ENCODE results near the gene ADAM10. TPM values are rescaled to one million over a fixed set of nuclear protein-coding genes. Genes with fewer than 3 reads are reported as not detected.

Gene ADAM10
- total RNA-seq, 1 experiment from 2014 or later: 239 TPM

GRCh38 chr15:58554758-58555157, 194.7 kb downstream of the ADAM10 start:
- Histone ChIP-seq H3K79me2 (ENCODE audit: low read depth) (no peaks in the 10 kb centered on the region), H3K27ac (no peak overlapping the region), H3K27me3 (ENCODE audit: insufficient read depth, low read depth) (no peaks in the 10 kb centered on the region), H3K9me2 (ENCODE audit: insufficient read depth) (no peaks in the 10 kb centered on the region), H3K4me3 (no peak overlapping the region), H2AFZ (no peak overlapping the region), H3F3A (ENCODE audit: insufficient read depth, low read depth) (peaks cover 33% of the 10 kb centered on the region), H4K20me1 (ENCODE audit: insufficient read depth) (no peaks in the 10 kb centered on the region), H3K9me3 (ENCODE audit: insufficient read depth, low read depth) (no peaks in the 10 kb centered on the region), H3K4me1 (replicated peaks; ENCODE audit: insufficient read depth) (peaks cover 34% of the 10 kb centered on the region), H3K4me2 (no peak overlapping the region), H3K36me3 (ENCODE audit: low read depth) (no peaks in the 10 kb centered on the region)
- no TSS peak for BruUV-seq (replicated peaks)
- ChIA-PET CTCF (no interaction called here), POLR2A (ENCODE audit: unreplicated experiment) (interaction anchor here (0.6 kb wide), 1 partner anchor 1114 kb away, joined by 5 read pairs; no protein-coding TSS in a partner anchor)
- TF ChIP-seq CTCF (conservative IDR thresholded peaks at IDR 0.05) (no peak), EZH2 (IDR thresholded peaks at IDR 0.05; ENCODE audit: low read depth) (no peak)
- no peak for DNase-seq
- intact Hi-C loops (cut with micrococcal nuclease; ENCODE audit: unreplicated experiment): loop anchor here (10.0 kb wide), 1 partner anchor 220 kb away; the partner anchor contains the start of gene MINDY2

- H4K20me1 ChIP-seq (ENCODE audit: insufficient read depth): no peaks in the 10 kb centered on the region
- POLR2A ChIA-PET (ENCODE audit: unreplicated experiment): no interaction called here
- no peak for DNase-seq
- H3K4me1 ChIP-seq (replicated peaks; ENCODE audit: insufficient read depth): peaks cover 41% of the 10 kb centered on the region
- H3K27ac ChIP-seq: peak overlapping the region; percentile 97
- BruUV-seq (replicated peaks): no TSS peak
- H3K27me3 ChIP-seq (ENCODE audit: insufficient read depth, low read depth): no peaks in the 10 kb centered on the region
- intact Hi-C loops (cut with micrococcal nuclease; ENCODE audit: unreplicated experiment): loop anchor here (10.0 kb wide), 1 partner anchor 221 kb away; the partner anchor contains the start of gene MINDY2
- TF ChIP-seq EZH2 (IDR thresholded peaks at IDR 0.05; ENCODE audit: low read depth) (no peak), CTCF (conservative IDR thresholded peaks at IDR 0.05) (no peak)
- H3F3A ChIP-seq (ENCODE audit: insufficient read depth, low read depth): peaks cover 38% of the 10 kb centered on the region
- H3K79me2 ChIP-seq (ENCODE audit: low read depth): no peaks in the 10 kb centered on the region
- H3K9me2 ChIP-seq (ENCODE audit: insufficient read depth): no peaks in the 10 kb centered on the region
- peak overlapping the region; percentile 71 for H3K4me2 ChIP-seq
- CTCF ChIA-PET: no interaction called here
- no peak overlapping the region for H3K4me3 ChIP-seq
- H3K36me3 ChIP-seq (ENCODE audit: low read depth): no peaks in the 10 kb centered on the region
- no peaks in the 10 kb centered on the region for H3K9me3 ChIP-seq (ENCODE audit: insufficient read depth, low read depth)
- H2AFZ ChIP-seq: no peak overlapping the region
These were observed 196.1 kb downstream of the ADAM10 start for GRCh38 chr15:58553365-58553918.

- TF ChIP-seq CTCF (conservative IDR thresholded peaks at IDR 0.05): no peak
- no peak for TF ChIP-seq EZH2 (IDR thresholded peaks at IDR 0.05; ENCODE audit: low read depth)
- no peaks in the 10 kb centered on the region for H3K9me2 ChIP-seq (ENCODE audit: insufficient read depth)
- no peaks in the 10 kb centered on the region for H3K9me3 ChIP-seq (ENCODE audit: insufficient read depth, low read depth)
- DNase-seq: no peak
- no TSS peak for BruUV-seq (replicated peaks)
- H3K4me1 ChIP-seq (replicated peaks; ENCODE audit: insufficient read depth): peaks cover 48% of the 10 kb centered on the region
- POLR2A ChIA-PET (ENCODE audit: unreplicated experiment): interaction anchor here (0.6 to 0.7 kb wide), 2 partner anchors 221 to 320 kb away, joined by 3 read pairs; no protein-coding TSS in a partner anchor
- CTCF ChIA-PET: no interaction called here
- intact Hi-C loops (cut with micrococcal nuclease; ENCODE audit: unreplicated experiment): loop anchor here (10.0 kb wide), 1 partner anchor 222 kb away; the partner anchor contains the start of gene MINDY2
- H3K27me3 ChIP-seq (ENCODE audit: insufficient read depth, low read depth): no peaks in the 10 kb centered on the region
- peak overlapping the region; percentile 57; the same call in 1 of the 2 replicates for H2AFZ ChIP-seq
- H3K36me3 ChIP-seq (ENCODE audit: low read depth): no peaks in the 10 kb centered on the region
- peak overlapping the region; percentile 44; the same call in 1 of the 2 replicates for H3K4me3 ChIP-seq
- H3F3A ChIP-seq (ENCODE audit: insufficient read depth, low read depth): peaks cover 45% of the 10 kb centered on the region
- peak overlapping the region; percentile 71 for H3K4me2 ChIP-seq
- H3K79me2 ChIP-seq (ENCODE audit: low read depth): no peaks in the 10 kb centered on the region
- peak overlapping the region; percentile 97 for H3K27ac ChIP-seq
- H4K20me1 ChIP-seq (ENCODE audit: insufficient read depth): no peaks in the 10 kb centered on the region
These were observed 196.8 kb downstream of the ADAM10 start for GRCh38 chr15:58552505-58553364.

Measured in PC-9 (cell line).